ENCODE measurements around the gene AMBP.

GRCh38 chr9:114125476-114126013, 47.4 kb upstream of the AMBP start:
- TF ChIP-seq CTCF (IDR thresholded peaks at IDR 0.05; ENCODE audit: low read length) (no peak), EZH2 (optimal IDR thresholded peaks at IDR 0.05; ENCODE audit: low read depth, low read length) (no peak)

All from MM.1S (cell line).